GM21381 (cell line): Measurements from ENCODE around the gene TRERF1.

Experiments used
- ATAC-seq: cut with Tn5 transposase; IDR thresholded peaks from one replicate; pipeline ENCODE4 v1.9.1; 2021; ENCODE audit warnings: mild to moderate bottlenecking, moderate library complexity; ENCODE audit not compliant: unreplicated experiment

TRERF1 gene

DNA sequence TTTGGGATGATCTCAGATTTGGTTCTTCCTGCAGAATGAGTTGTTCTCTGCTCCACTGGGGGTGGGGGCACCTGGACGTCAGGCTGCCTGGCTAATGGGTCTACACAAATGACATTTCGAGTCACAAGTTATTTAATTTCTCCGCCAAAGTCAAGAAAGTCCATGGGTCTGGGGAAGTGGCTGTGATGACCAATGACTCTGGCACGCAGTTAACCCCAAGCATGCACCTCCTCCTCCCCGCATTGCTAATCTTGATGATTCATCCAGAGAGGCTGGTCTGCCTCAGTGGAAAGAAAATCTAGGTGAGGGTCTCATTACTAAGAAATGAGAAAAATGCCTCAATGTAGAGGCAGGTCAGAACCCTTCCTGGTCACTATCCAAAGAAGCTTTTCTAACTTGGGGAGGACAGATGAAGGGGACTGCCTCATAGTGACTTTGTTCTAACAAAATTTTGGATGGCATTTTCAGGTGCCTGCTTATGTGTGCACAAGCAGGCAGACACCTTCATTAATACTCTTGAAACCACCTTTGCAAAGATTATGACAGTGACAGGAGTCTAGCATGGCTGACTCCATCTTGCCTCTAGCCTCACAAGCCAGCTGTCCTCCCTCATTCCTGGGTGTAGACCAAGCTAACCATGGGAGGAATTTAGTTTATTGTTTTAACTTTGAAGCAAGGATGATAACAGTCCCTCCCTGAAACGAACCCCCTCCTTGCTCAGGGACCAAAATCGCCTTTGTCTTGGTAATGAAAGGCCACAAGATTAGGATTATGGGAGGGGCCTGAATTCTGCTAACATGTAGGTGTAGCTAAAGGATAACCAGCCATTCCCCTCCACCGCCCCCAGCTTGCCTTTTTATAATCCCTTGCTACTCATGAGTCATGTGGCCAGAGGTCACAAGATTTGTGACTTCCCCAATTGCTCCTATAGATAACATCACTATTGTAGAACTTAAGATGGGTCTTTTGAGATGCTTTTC, 135.4 kb downstream of the TRERF1 start:
- no peak for ATAC-seq

DNA sequence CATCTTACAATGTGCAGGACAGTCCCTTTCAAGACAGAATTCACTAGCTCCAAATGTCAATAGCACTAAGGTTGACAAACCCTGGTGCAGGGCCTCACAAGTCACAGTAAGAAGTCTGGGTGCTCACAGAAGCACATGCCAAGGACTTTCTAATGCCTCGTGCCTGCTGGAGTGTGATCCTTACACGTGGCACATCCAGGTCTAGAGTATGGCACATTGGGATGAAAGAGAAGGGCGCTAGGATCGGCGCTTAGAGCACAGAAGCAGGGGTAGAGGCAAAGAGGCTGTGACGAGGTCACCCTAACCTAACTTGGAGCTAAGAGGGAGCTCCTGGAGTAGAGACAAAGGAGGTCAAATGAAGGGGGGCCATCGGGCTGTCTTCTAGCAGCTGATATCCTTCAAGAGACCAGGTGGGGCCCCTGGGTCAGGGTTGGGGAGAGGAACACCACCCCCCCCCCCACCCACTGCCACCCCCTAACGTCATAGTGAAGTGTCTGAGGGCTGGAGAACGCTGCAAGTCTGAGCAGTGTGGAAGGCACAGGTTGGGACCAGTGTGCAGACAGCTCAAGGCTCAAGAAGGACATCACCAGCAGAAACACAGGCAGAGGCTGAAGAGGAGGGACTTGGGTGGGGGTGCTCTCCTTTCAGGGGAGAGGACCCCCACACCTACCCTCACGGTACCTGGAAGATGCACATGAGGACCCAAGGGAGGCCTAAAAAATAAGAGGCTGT, 136.3 kb downstream of the TRERF1 start:
- no peak for ATAC-seq

DNA sequence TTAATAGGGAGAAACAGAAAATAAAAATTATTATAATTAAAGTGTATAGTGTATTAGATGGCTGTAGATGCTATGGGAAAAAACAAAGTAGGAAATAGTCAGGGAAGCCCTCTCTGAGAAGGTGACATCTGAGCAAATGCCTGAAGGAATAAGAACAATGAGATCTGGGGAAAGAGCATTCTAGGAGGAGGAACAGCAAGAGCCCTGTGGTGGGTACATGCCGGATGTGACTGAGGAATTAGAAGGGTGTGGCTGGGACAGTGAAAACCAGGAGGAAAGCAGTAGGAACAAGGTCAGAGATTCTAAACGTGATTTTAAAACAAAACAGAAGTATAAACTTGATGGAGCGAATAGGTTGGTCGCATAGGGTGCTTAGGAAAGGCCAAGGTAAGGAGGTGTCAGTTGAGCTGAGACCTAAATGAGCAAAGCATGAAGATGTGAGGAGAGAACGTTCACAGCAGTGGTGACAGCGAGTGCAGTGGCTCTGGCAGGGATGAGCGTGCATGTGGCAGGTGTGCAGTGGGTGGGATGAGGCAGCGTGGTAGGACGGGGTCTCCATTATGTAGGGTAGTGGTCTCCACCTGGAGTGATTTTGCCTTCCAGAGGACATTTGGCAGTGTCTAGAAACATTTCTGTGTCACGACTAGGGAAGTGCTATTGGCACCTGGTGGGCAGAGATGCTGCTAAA, 137.0 kb downstream of the TRERF1 start:
- no peak for ATAC-seq

DNA sequence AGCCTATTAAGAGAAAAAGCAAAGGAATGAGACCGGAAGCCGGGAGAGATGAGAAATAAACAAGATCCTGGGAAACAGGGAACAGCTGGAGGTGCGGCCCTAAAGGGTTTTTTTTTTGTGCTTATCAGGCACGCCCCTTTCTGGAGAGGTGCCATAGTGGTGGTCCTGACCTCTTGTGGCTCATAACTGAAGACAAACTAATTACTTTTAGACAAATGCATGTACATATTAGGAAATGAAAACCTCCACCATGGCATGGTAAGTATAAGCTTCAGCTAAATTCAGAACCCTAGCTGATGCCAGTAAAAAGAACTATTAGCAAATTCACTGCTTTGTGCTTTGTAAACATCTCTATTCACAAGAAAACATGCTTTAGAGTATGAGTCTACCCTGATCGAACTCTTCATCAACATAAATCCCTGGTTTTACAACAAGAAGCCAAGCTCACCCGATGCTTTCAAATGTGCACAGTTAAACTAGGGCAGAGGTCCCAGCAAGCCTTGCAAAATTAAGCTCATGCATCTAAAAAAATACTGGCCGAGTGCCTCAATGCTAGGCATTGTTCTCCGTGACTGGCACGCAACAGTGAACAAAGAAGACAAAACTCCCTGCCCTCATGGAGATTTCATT, 137.7 kb downstream of the TRERF1 start:
- ATAC-seq: no peak

DNA sequence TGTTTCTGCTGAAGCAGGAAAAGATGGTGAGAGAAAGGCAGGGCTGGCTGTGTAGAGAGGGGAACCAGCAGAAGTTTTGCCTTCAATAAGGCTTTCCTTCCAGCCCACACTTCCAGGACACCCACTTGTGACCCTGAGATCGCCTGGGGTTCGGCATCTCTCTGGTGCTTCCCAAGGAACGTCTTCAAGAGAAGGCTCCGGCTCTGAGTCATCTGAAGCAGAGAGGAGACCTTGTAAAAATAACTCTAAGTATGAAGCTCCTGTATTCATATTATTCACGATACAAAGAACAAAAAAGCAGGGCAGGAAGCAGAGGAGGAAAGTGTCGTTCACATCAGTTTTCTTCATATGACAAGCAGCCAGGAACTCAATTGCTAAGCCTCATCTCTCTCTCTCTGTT, 138.7 kb downstream of the TRERF1 start:
- ATAC-seq: no peak

DNA sequence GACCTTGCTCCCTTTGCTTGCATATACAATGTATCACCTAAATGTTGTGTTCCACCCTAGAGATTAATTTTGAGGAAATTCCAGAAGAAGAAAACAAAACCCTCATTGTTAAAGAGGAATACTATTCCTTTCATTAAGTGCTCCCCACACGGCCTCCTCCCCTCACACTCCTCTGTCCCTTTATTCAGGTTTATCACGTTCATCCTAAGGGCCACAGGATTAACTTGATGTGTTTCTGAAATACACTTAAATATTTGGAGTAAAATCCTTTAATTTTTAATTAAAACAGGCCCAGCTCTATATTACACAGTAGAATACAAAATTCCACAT, 144.6 kb downstream of the TRERF1 start:
- ATAC-seq: no peak

DNA sequence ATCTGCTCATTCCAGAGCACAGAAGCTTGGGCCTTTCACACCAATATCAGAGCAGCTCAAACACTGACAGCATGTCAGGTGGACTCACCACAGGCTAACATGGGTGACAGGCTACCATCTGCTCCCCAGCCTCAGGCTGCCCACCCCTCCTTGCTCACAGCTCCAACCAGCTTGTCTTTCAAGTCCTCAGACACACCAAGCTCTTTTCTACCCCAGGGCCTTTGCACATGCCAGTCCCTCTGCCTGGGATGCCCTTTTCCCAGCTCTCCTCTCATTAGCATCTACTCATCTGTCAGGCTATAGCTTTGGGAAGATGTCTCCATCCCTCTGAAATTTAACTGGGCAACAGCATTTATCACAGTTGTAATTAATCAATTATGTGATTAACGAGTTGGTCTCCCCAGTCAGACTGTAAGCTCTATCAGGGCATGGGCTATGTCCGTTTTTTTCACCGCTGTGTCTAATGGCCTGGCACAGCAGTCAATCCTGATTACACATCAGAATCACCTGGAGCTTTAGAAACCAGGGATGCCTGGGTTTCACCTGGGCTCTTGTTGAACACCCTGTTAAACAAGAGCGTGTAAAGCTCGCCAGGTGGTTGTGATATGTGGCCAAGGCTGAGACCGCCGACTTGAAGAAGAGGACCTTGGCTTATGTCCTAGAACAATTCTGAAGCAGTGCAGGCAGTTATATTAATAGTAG, 145.1 kb downstream of the TRERF1 start:
- no peak for ATAC-seq

DNA sequence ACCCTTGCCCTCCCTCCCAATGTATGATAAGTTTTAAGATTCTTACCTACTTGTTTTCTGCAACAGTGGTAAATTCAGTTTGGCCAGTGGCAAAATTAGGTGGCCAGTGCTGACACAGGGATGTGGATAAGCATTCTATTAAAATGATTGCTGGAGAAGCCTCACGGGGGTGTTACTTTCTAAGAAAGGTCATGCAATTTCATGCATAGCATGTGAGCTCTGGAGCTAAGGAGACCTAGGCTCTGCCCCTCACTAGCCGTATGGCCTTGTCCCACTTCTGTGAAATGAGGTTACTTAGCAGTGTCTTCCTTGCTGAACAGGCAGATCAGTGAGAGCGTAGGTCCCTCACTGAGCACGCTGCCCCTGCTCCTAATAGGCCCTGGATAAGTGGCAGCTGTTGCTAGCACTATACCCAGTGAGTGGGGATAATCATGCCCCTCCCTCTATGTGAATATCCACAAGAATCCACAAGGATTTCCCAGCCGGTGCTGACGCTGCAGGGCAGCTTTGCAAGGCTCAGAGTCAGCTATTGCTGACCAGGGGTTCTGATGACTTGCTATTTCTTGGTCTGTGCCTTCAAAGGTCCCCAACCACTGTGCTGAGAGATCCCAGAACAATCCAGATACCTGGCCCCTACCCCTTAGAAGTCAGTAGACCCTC, 147.5 kb downstream of the TRERF1 start:
- ATAC-seq: no peak

DNA sequence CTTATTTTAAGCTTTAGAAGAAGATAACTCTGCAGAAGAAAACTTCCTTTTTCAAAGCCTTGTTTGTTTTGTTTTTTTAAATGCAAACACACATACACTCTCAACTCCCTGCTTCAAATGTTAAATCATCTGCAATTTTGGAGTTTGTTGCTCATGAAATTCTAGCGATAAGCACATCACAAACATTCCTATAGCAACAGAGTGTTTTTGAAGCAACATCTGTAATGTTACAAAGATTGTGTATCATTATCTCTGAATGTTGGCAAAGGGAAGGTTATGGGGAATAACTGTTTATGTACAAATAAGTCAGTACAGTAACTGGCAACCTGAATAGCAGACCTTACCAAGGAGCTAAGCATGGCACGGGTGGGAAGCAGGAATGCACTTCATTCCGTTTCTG, 149.3 kb downstream of the TRERF1 start:
- ATAC-seq: no peak

DNA sequence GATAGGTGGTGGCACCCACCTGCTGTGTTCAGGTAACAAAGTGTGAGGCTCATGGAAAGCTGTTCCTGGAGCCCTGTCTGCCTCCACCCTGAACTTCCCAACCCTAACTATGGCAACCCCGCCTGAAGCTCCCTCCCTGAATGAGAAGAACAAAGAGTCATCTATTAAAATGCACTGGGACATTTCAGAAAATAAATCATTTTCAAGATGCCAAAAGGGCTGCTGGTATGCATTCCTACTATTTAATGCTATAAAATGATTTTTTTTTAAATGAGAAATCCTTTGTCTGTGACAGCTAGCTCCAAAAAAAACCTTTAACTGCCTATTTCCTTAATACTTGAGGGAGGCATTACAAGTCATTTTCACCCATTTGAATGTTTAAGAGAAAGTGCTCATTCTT, 149.7 kb downstream of the TRERF1 start:
- no peak for ATAC-seq

DNA sequence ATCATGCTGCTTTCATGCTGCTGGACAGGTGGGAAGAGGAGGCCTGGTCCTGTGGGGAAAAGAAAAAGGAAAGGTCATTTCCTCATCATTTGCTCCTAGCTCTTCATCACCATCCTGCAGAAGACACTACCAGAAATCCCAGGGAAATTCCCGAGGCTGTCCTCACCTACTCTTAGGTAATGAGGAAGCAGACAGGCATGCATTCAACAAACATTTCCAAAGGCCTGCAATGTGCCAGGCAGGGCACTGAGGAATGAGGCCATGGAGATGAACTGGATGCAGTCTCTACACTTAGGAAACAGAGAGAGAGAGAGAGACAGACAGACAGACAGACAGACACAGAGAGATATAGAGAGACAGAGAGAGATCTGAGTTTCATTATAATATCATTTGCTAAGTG, 151.0 kb downstream of the TRERF1 start:
- ATAC-seq: no peak

DNA sequence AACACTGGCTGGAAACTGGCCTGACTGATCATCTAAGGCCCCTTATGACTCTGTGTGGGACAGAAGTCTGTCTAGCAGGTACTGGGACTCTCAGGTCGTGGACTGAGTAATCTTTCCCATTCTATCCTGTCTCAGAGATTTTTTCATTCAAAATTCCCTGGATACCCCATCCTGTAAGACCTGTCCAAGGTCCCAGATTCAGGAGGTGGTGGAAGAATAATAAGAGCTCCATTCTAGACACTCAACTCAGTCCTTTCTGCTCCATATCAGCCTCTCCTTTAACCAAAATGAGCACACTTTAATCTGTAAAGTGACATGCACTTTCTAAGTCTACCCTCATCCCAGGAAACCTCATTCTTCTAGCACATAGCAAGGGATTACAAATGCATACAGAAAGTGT, 151.5 kb downstream of the TRERF1 start:
- ATAC-seq: no peak

DNA sequence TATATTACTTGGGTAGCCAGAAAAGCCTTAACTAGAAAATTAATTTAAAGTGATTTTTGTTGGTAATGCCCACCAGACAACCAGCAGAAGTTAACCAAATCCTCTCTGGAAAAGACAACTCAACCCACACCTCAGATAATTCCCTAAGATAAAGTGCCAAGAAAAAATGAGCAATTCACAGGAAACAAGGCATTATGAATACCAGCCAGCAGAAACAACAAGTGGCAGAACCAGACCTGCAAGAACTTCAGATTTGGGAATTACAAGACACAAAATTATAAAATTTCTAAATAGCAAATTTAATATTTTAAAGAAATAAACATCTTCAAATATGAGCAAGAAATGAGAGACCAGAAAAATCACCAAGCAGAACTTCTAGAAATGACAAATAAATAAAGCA, 154.1 kb downstream of the TRERF1 start:
- ATAC-seq: no peak

DNA sequence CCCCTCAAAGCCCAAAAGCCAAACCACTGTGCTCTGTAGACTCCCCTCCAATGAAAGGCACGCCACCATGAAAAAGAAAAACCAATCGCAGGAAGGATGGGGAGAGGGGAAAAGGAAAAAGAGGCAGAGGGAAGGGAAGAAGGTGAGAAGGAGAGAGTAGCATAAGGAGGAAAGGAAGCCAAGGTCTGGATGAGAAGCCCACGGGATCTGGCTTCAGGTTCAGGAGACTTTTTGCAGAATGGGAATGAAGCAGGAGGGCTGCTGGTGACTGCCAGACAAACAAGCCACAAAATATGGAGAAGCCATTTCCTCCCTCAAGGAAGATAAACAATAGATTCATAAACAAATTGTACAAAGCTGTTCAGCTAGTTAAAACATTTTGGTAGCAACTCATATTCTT, 155.1 kb downstream of the TRERF1 start:
- ATAC-seq: no peak

DNA sequence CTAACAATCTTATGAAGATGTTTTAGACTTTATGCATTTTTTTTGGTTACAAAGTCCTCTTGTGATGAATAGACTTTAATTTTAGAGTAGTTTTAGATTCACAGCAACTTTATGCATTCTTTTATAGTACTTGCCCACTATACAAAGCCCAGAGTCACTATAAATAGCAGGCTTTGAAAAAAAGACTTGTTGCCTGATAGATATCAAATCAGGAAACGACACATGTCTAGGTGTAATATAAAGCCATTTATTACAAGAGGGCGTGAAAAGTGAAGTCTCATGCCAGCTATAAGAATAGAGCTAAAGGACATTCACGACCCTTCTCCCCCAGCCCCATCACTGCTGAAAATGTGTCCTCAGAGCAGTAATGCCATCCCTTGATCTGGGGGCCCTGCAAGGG, 156.0 kb downstream of the TRERF1 start:
- ATAC-seq: no peak

DNA sequence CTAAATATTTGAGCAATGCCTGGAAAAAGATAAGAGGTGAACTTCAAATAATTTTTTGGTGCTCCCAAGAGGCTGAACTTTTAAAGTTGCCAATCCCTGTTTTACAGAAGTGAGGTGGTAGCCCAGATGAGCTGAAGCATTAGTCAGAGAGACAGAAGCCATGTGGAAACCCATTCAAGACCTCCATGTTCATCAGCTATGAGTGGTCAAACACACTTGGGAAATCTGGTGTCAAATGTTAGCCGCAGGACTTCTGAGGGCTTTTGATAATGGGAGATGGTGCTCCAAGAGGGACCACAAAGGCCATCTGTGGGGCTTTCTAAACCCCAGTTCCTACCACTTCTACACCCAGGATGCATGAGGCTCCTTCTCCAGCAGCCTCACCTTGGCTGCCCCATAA, 156.5 kb downstream of the TRERF1 start:
- ATAC-seq: no peak

DNA sequence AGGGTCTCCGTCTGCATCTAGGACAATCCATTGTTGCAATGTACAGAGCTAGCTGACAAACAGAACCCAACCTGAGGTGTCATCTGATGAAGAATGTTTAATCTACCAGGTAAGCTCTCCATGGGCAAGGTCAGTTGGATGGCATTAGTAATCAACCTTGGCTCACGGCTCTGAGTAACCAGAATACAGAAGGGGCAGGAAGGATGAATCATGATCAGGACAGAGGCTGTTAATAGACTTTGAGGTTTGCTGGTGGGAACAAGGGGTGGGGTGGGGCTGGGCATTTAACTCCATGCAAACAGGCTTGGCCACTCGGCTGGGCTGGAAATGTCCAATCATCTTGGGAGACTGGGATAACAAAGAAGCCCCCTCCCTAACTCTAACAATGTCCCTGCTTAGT, 157.0 kb downstream of the TRERF1 start:
- no peak for ATAC-seq

DNA sequence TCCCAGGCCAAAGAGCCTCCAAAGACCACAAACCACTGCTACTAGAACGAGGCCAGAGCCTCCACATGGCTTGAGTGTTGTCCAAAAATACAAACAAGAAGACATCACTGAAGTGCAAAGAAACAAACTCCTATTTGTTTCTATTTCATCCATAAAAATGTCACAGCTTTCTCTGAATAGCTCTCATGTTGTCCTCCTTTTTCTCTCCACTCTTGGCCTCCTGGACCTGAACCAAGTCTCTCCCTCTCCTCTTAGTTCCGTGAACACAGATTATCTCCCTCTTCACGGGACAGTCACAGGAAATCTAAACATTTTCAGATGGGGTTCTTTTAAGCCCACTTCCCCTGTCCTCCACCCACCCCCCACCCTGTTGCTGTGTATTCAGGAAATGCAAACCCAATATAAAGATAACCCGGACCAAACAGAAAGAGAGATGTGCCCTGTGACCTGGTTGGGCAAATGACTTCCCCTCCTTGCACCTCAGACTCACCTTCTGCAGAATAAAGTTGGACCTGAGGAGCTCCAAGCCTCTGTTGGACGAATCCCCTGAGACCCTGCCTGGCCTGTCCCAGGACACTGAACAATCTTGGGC, 158.2 kb downstream of the TRERF1 start:
- ATAC-seq: no peak

DNA sequence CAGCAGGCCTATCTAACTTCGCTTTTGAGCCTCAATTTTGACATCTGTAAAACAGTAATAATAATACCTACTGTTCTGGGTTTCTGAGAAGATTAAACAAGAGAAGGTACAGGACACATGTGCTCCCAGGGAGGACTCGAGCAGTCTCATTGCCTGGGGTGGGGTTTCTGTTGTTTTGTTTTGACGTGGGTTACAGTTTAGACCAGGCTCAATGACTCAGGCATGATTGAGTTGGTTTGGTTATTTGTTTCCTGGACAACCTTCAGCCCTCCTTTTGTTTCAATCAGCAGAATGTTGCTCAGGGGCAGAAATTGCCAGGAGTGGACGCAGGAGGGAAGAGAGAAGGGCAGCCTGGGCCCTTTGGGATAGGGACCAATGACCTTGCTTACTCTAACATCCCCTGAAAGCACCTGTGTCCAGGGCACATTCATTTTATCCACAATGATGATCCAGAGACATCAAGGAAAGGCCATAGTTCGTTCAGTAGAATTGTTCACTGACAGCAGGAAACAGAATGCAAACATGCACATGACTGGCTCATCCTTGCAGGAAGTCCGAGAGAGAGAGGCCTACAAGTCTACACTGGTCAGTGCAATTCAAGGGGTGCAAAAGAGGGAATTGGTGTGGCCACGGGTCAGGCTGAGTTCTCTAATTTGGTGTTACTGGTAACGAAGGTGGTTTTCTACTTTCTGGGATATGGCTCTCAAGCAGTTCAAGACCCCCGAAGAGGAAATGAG, 159.6 kb downstream of the TRERF1 start:
- no peak for ATAC-seq
